OCI-M1 (cell line): ENCODE results near the gene MYDGF.

Source experiments
- DNase-seq: peaks from one replicate; lab custom pipeline; 2025; lab: John Stamatoyannopoulos, UW

The MYDGF gene

DNA sequence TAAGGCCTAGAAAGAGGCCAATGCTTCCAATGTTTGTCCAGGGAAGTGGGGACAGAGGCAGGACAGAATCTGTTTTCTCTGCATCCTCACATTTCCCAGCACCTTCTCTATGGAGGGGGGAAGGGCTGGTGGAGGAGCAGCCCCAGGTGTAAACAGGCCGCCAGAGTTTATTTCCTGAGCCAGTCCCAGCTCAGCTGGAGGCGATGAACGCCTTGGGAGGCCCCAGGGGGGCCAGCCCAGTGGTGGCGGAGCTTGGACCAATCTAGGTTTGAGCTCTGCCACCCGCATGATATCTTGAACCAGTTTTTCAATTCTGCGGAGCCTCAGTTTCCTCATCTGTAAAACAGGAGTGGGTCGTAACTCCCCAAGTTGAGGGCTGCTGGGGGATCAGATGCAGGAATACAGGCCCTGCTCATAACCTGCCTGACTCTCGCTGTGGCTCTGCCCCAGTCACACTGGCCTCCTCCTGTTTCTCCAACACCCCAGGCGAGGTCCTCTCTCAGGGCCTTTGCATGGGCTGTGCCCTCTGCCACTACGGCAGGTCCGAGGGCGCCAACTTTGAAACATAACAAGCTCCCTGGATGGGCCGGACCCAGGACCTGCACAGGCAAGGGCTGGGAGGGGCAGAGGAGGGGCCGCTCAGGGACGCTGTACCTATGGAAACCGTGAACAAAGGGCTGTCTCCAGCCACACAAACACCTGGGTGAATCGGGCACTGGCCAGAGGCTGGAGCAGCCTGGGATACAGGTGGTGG, 29.7 kb downstream of the MYDGF start:
- DNase-seq, result no peak

DNA sequence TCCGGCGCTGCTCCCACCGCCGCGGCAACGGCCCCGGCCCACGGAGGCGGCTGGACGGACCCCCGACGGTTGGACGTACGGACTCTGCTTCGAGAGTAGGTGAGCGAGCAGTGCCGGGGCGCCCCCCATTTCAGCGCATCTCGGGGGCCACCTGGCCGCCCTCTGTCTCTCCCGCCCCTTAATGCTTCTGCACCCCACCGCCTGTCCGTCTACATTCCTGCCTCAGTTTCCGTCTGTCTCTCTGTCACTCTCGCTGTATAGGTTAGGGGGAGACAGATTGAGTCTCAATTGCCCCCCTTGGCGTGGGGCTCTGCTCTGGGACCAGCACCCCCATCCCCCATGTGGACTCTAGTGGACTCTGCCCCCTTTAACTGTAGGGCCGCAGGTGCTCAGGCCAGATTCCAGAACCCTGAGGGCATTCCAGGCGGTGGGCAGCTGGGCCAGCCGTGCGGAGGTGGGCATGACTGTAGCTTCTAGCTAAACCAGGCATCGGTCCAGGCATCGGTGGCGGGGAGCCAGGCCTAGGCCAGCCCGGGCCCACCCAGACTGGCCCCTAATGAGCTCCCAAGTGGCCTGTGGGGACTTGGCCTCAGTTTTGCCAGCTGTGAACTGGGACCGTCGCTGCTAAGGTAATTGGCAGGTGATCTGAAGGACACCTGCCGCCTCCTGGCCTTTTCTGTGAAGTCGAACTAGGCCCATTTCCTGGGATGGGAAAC, 30.5 kb downstream of the MYDGF start:
- DNase-seq, result no peak

DNA sequence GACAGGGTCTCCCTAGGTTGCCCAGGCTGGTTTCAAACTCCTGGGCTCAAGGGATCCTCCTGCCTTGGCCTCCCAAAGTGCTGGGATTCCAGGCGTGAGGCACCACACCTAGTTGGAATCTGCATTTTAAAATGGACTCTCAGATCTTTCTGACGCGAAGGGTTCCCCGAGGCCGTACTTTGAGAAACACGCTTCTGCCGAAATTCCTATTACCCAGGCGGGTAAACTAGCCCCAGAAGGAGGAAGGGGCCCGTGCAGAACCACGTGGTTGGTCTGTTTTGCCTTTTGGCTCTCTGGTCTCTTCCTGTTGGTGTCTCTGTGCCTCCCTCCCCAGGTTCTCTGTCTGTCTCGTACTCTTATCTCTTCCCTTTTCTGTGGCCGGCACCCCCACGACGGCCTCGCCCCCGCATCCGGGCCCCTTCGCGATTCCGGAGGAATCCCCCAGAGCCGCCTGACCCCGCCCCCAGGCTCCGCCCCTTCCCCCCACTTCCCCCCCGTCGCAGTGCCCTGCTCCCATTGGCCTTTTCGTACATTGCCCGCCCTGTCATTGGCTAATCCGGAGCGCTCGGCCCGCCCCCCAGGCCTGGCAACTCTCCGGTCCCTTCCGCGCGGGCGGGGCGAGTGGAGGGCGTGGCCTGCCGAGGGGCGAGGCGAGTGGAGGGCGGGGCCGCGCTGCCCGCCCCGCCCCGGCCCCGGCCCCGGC, 31.2 kb downstream of the MYDGF start, which contains the start of gene TNFAIP8L1:
TNFAIP8L1 (plus strand) TSS at position 689 of the 703 bp plus-strand sequence. CDS start 12,354 bp downstream, outside the sequence.
- DNase-seq, result peak; percentile 100

DNA sequence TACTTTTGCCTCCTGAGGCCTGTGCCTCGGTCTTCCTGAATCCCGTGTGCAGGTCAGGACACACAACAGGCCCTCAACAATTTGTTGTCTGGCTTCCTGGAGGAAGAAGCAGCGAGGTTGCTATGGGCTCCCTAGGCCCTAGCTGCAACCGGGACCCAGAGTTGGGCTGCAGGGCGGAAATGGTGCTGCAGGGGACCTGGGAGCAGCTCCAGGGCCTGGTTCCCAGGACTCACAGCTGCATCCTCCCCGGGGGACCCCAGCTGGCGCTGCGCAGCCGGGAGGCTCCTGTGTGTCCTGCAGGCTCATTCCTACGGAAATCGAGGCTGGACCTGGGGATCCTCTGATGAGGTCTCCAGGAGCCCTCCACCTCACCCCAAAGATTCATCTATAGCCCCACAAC, 31.8 kb downstream of the MYDGF start:
- DNase-seq, result no peak

DNA sequence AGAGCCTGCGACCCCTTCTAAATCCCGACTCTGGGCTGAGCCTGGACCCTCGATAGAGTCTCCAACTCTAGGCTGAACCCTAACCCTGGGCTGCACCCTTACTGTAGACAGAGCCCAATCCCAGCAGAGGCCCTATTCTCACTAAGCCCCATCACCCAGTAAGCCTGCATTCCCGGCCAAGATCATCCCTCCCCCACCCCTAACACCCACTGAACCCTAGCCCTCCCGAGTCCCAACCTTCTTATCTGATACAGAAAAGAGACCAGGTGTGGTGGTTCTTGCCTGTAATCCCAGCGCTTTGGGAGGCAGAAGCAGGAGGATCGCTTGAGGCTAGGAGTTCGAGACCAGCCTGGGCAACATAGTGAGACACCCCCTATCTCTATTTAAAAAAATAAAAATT, 33.4 kb downstream of the MYDGF start:
- DNase-seq, result no peak

- peak; percentile 91 for DNase-seq
These were observed 33.9 kb downstream of the MYDGF start for GRCh38 chr19:4636151-4636717.

GRCh38 chr19:4635754-4636116, 34.4 kb downstream of the MYDGF start:
- DNase-seq, result no peak

DNA sequence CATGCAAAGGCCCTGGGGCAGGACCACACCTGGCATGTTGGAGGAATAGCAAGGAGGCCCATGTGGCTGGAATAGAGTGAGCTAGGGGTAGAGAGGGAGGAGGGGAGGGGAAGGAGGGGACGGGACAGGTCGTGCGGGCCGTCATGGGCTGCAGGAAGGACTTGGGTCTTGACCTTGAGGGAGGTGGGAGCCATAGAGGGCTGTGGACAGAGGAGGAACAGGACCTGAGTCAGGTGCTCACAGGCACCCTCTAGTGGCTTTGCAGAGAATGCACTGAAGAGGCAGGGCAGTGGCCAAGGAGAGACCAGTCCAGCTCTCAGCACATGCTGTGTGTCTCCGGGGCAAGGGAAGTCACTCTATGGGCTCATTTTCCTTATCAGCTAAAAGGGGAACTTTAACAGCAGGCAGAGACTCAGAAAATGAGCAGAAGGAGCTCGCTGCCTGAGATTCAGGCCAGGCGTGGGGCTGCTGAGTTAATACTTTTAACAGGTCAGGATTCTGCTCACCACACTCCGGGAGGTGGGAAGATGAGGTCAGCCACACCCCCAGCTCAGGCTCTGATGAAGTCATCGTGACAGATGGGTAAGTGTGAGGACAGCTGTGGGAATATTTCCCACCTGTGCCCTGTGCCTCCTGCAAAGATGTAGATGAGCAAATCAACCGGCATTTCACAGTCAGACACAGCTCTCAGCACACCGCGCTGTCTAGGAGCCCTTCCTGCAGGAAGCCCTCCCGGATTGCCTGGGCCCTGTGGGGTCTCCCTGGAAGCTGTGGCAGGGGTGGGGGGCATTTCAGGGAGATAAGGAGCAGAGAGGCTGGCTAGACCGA, 36.8 kb downstream of the MYDGF start:
- DNase-seq, result peak; percentile 99

DNA sequence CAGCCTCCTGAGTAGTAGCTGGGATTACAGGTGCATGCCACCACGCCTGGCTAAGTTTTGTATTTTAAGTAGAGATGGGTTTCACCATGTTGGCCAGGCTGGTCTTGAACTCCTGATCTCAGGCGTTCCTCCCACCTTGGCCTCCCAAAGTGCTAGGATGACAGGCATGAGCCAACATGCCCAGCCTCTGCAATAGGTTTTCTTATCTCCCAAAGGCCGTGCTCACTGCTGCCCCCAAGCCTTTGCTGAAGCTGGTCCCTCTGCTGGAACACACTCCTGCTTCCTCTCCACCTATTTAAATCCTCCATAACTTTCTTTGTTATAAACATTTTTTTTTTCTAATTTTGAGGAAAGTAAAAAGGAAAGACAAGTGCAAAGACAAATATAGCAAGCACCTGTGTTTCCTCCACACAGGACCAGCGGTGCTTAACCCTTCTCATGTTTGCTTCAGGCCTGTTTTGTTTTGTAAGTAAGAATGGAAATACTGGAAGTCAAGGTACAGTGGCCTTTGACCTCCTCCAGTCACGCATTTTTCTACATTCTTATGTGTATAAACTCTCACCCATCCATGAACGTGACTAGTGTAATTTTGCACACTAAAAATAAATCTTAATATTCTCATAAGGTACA, 45.3 kb downstream of the MYDGF start:
- DNase-seq, result peak; percentile 86

GRCh38 chr19:4624301-4624700, 45.8 kb downstream of the MYDGF start:
- no peak for DNase-seq

DNA sequence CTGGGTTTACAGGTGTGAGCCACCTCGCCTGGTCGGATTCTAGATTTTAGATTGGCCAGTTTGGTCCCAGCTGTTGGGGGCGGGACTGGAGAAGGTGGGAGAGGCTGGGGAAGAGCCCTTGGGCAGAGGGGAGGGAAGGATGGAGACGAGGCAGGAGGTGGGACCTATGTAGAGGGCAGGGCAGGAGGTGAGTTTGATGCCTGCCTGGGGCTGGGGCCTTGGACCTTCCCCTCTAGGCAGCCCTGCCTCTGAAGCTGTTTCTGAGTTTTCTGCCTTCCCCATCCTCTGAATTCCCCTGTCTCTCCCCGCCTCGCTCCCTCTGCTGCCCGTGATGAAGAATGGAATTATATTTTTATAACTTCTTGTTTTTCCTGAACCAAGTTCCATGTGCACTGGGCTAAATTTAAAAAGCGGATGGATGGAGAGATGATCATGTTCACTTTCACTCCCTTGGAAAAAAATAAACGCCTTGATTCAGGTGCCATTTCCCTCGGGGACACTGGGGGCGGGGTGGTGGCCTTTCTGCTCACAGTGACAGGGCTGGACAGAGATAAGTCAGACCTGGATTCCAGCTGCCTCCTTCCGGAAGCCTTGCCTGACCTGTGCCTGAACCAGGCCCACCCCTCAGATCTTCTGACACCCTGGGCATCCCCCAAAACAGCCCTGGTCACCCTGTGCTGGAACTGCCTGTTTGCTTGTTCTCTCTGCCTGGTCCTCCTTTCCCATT, 47.3 kb downstream of the MYDGF start:
- DNase-seq, result peak; percentile 35

- no peak for DNase-seq
These were observed 49.5 kb downstream of the MYDGF start for GRCh38 chr19:4620675-4621074.

GRCh38 chr19:4619668-4620294, 50.4 kb downstream of the MYDGF start:
- no peak for DNase-seq

DNA sequence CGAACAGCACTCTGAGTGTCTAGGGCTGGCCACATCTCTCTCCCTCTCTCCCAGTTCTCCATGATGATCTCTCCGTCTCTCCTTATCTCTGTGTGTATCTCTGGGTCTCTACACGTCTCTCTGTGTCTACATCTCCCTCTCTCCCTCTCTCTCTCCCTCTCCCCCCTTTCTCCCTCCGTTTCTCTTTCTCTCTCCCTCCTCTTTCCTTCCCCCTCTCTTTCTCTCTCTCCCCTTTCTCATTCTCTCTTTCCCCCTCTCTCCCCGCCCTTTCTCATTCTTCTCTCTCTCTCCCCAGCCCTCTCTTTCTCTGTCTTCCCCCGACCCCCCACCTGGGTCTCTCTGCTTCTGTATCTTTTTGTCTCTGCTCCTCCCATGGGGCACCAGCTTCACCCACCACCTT, 52.1 kb downstream of the MYDGF start:
- DNase-seq, result no peak

DNA sequence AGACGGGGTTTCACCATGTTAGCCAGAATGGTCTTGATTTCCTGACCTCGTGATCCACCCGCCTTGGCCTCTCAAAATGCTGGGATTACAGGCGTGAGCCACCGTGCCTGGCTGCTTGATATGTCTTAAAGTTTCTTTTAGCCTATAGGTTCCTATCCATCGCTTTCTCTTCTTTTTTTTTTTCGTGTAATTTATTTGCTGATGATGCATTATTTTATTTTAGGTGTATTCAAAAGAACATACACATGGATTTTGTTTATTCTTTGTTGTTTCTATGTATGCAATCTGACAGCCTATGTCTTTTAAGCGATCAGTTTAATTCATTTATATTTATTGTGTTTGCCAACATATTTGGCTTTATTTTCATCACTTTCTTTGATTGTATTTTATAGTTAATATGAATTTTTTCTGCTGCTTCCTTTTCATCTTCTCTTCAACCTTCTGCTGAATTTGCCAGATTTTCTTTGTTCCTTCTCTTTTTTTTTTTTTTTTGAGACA, 56.8 kb downstream of the MYDGF start:
- DNase-seq, result no peak

- DNase-seq, result peak; percentile 86
These were observed 60.1 kb downstream of the MYDGF start for GRCh38 chr19:4609878-4610511.
